HG02623 (cell line): ENCODE data around the gene CTIF.

ENCODE experiments used
- ATAC-seq: cut with Tn5 transposase; IDR thresholded peaks from one replicate; pipeline ENCODE4 v1.9.1; 2021; ENCODE audit warnings: moderate library complexity; ENCODE audit not compliant: unreplicated experiment

The CTIF gene

GRCh38 chr18:48781163-48781987, 242.5 kb downstream of the CTIF start:
- no peak for ATAC-seq

- ATAC-seq = no peak
These were observed 243.1 kb downstream of the CTIF start for GRCh38 chr18:48781988-48782363.

GRCh38 chr18:48782381-48782861, 243.6 kb downstream of the CTIF start:
- no peak for ATAC-seq

GRCh38 chr18:48783616-48784520, 245.0 kb downstream of the CTIF start:
- no peak for ATAC-seq

GRCh38 chr18:48784656-48785055, 245.8 kb downstream of the CTIF start:
- no peak for ATAC-seq

GRCh38 chr18:48785091-48785614, 246.3 kb downstream of the CTIF start:
- ATAC-seq = peak; percentile 78

GRCh38 chr18:48785736-48786454, 247.1 kb downstream of the CTIF start:
- no peak for ATAC-seq

GRCh38 chr18:48786455-48787202, 247.8 kb downstream of the CTIF start:
- ATAC-seq = no peak

- no peak for ATAC-seq
These were observed 248.6 kb downstream of the CTIF start for GRCh38 chr18:48787203-48788151.

- no peak for ATAC-seq
These were observed 249.5 kb downstream of the CTIF start for GRCh38 chr18:48788373-48788772.

- no peak for ATAC-seq
These were observed 250.5 kb downstream of the CTIF start for GRCh38 chr18:48789259-48789812.

GRCh38 chr18:48790226-48790863, 251.5 kb downstream of the CTIF start:
- no peak for ATAC-seq

GRCh38 chr18:48790869-48791635, 252.2 kb downstream of the CTIF start:
- no peak for ATAC-seq

- no peak for ATAC-seq
These were observed 252.8 kb downstream of the CTIF start for GRCh38 chr18:48791636-48792105.

- no peak for ATAC-seq
These were observed 253.3 kb downstream of the CTIF start for GRCh38 chr18:48792141-48792540.

- ATAC-seq = no peak
These were observed 254.0 kb downstream of the CTIF start for GRCh38 chr18:48792611-48793380.
